Breast epithelium (tissue), 4 donors: ENCODE measurements around the gene APOL6. TPM values are rescaled to one million over a fixed set of nuclear protein-coding genes. Genes with fewer than 3 reads are reported as not detected.
A peak's percentile ranks its signal among the peaks of the same experiment; 100 is the strongest.

ENCODE experiments used
- DNase-seq, 2 donors: peaks; one replicate each; pipeline ENCODE4 v3.0.0-alpha.2; 2019; ENCODE audit warnings: low spot score in 2 of 2
- H3K27ac ChIP-seq, 2 donors: fragments of 200-600 bp; sonication (generic) in 1 of 2; one replicate each; pipeline ENCODE4 v1.5.1; 2016 to 2019; ENCODE audit warnings: mild to moderate bottlenecking in 1 of 2
- H3K27me3 ChIP-seq, 2 donors: fragments of 200-600 bp; sonication (generic) in 1 of 2; one replicate each; pipeline versions ENCODE4 v1.5.1 to v1.6.0; 2017 to 2019; ENCODE audit warnings: control low read depth in 1 of 2, mild to moderate bottlenecking in 1 of 2
- H3K36me3 ChIP-seq: fragments of 200-600 bp; one replicate; pipeline ENCODE4 v1.5.1; 2019
- H3K4me1 ChIP-seq, 2 donors: fragments of 200-600 bp; sonication (generic); one replicate each; pipeline ENCODE4 v1.5.1; 2016 to 2019; ENCODE audit warnings: control low read depth in 1 of 2
- H3K4me3 ChIP-seq, 3 donors: fragments of 200-600 bp; sonication (generic); 1 replicate in 2 of 3; 2 replicates in 1 of 3; pipeline ENCODE4 v1.5.1; 2016 to 2019; ENCODE audit warnings: mild to moderate bottlenecking in 3 of 3, moderate library complexity in 2 of 3
- H3K9me3 ChIP-seq, 2 donors: fragments of 200-600 bp; sonication (generic) in 1 of 2; one replicate each; pipeline ENCODE4 v1.5.1; 2016 to 2019; ENCODE audit warnings: control low read depth in 1 of 2
- POLR2A ChIP-seq: fragments of 450-650 bp; IDR thresholded peaks from one replicate; pipeline ENCODE4 v1.6.1; 2016; ENCODE audit warnings: antibody characterized with exemption, mild to moderate bottlenecking, moderate library complexity
- POLR2AphosphoS5 ChIP-seq, 3 donors: sonication (generic); formaldehyde crosslinking; IDR thresholded peaks; one replicate each; pipeline ENCODE4 v1.6.1; 2017; ENCODE audit warnings: antibody characterized with exemption in 3 of 3
- intact Hi-C: fragments of 100-400 bp; cut with DNase I; formaldehyde crosslinking; loops from one replicate; pipeline ENCODE4 v1.15.1; 2023; ENCODE audit warnings: low total_unique reads
- total RNA-seq, 3 donors: library from RNA; depleted of rRNA; stranded (reverse); fragments of >200 nt; gene quantifications; one replicate each; pipeline ENCODE4 v1.1.0, GENCODE V29; 2016
- TF ChIP-seq, protein P1 (sequence below), 3 donors: fragments of 450-650 bp; IDR thresholded peaks; one replicate each; pipeline ENCODE4 v1.5.1; 2016 to 2017; ENCODE audit warnings: antibody characterized with exemption in 3 of 3, mild to moderate bottlenecking in 3 of 3, moderate library complexity in 3 of 3

The APOL6 gene
- total RNA-seq, 3 donors from 2014 or later = 21.2 to 59.7 (median 25.6) TPM

DNA sequence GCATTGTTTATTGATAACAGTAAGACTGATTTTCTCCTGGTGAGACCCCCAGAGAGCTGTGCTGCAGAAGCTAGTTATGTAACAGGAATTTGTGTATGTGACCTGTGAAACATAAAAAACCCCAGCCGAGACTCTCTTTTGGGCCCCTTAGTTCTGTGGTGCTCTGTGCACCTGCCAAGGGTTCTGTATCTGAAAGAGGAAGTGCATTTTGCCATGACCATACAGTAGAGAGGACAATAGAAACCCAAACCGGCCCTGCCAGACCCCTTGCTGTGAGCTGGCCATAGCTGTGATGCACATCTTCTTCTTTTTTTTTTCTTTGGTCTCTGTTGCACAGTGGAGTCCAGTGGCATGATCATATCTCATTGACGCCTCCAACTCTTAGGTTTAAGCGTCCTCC, 38.1 kb downstream of the APOL6 start:
- TF ChIP-seq, protein P1, sequence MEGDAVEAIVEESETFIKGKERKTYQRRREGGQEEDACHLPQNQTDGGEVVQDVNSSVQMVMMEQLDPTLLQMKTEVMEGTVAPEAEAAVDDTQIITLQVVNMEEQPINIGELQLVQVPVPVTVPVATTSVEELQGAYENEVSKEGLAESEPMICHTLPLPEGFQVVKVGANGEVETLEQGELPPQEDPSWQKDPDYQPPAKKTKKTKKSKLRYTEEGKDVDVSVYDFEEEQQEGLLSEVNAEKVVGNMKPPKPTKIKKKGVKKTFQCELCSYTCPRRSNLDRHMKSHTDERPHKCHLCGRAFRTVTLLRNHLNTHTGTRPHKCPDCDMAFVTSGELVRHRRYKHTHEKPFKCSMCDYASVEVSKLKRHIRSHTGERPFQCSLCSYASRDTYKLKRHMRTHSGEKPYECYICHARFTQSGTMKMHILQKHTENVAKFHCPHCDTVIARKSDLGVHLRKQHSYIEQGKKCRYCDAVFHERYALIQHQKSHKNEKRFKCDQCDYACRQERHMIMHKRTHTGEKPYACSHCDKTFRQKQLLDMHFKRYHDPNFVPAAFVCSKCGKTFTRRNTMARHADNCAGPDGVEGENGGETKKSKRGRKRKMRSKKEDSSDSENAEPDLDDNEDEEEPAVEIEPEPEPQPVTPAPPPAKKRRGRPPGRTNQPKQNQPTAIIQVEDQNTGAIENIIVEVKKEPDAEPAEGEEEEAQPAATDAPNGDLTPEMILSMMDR (IDR thresholded peaks at IDR 0.05) = no peak
- no peak for TF ChIP-seq POLR2AphosphoS5 (IDR thresholded peaks at IDR 0.05)
- TF ChIP-seq POLR2A = no peak
- Histone ChIP-seq H3K27ac (no peak overlapping the region), H3K36me3 (no peaks in the 10 kb centered on the region), H3K4me1 (no peaks in the 10 kb centered on the region), H3K4me3 (no peak overlapping the region), H3K9me3 (peaks cover 0 to 4% of the 10 kb centered on the region in 2 donors), H3K27me3 (no peaks in the 10 kb centered on the region)
- intact Hi-C loops = no loop called here
- DNase-seq = no peak

DNA sequence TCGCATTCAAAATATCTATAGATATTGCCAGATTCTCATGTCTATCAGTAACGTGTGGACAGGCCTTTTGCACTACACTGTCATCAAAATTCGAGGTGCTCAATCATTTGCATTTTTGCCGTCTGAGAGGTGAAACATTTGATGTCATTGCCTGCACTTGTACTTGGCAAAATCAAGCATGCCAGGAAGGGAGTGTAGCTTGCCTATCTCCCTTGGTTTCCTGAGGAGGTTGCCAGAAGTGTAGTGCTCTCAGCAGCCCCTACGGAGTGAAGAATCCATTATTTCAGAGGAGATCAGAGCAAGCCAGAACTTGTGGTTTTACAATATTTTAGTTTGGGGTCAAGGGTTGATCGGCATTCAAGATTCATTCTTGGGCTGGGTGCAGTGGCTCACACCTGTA, 39.2 kb downstream of the APOL6 start:
- TF ChIP-seq POLR2A (no peak), POLR2AphosphoS5 (IDR thresholded peaks at IDR 0.05) (no peak)
- TF ChIP-seq, protein P1 (IDR thresholded peaks at IDR 0.05) = no peak
- Histone ChIP-seq H3K4me3 (no peak overlapping the region), H3K27ac (no peak overlapping the region), H3K27me3 (no peaks in the 10 kb centered on the region), H3K36me3 (no peaks in the 10 kb centered on the region), H3K4me1 (no peaks in the 10 kb centered on the region), H3K9me3 (no peaks in the 10 kb centered on the region)
- DNase-seq = no peak
- intact Hi-C loops = no loop called here

DNA sequence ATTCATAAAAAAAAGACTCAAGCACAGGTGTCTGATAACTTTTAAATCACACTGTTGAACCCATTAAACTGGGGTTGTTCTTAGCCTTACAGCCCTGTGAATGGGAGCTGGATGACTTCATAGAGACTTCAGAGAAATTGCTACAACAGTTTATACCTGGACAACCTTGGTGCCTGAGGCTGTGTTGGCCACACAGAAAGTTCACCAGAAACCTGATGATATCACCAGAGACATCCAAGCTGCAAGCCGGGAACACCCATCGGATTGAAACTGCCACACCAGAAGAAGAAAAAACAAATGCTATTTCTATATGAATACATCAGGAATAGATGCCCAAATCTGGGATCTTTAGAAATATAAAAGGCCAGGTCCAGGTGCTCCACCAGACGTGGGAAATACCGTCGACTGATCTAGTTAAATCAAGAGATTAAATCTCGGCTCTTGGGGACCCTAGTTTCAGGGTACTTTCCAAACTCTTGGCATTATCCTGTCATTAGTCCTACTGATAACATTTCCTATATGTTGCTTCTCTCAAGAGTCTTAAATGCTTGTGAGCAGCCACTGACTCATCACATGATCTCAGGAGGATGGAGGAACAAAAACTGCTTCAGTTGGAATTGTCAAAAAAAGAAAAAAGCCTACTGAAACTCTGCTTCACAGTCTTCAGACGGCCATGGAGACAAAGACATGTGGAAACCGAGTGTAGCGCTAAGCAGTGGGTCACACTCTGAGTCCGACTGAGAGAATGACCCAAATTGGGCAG, 40.8 kb downstream of the APOL6 start:
- no peak overlapping the region for H3K27ac ChIP-seq
- no peaks in the 10 kb centered on the region for H3K4me1 ChIP-seq
- no peak overlapping the region for H3K4me3 ChIP-seq
- no peak for TF ChIP-seq POLR2AphosphoS5 (IDR thresholded peaks at IDR 0.05)
- peak in 1 of 2 donors; percentile 55 for DNase-seq
- intact Hi-C loops = no loop called here
- no peaks in the 10 kb centered on the region for H3K9me3 ChIP-seq
- H3K27me3 ChIP-seq = no peaks in the 10 kb centered on the region
- H3K36me3 ChIP-seq = no peaks in the 10 kb centered on the region

DNA sequence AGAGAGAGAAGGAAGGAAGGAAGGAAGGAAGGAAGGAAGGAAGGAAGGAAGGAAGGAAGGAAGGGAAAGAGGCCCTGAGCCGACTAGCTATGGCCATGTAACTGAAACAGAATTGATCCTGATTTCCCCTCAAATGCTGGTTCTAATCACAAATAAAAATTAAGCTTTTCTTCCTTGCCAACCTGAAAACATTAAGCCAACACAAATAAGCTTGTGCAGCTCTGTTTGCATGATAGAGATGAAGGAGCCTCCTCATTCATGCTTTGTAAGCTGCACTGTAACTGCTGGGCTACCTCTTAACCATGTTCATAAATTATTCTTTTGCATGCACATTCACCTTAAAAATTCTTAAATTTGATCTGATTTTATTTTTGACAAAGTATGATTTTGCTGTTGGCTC, 41.8 kb downstream of the APOL6 start:
- TF ChIP-seq, protein P1 (IDR thresholded peaks at IDR 0.05) = no peak
- no peak for TF ChIP-seq POLR2A
- no peak overlapping the region for H3K27ac ChIP-seq
- no peaks in the 10 kb centered on the region for H3K9me3 ChIP-seq
- DNase-seq = no peak
- H3K4me3 ChIP-seq = no peak overlapping the region
- H3K4me1 ChIP-seq = no peaks in the 10 kb centered on the region
- intact Hi-C loops = no loop called here
- H3K27me3 ChIP-seq = no peaks in the 10 kb centered on the region
- H3K36me3 ChIP-seq = no peaks in the 10 kb centered on the region

DNA sequence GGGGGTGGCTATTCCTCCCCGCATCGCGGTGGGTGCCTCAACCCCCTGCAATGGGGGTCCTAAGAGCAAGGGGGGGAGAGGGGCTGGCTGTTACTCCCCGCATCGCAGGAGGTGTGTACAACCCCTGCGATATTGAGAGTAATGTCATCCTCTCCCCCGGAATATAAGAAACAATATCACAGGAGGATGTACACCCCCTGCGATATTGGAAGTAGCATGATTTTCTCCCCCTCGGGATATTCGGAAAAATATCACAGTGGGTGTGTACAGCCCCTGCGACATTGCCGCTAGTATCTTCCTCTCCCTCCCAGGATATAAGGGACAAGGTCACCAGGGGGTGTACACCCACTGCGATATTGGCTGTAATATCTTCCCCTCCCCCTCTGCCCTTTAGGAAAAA, 47.0 kb downstream of the APOL6 start:
- H3K4me1 ChIP-seq = no peaks in the 10 kb centered on the region
- H3K36me3 ChIP-seq = no peaks in the 10 kb centered on the region
- no peak for DNase-seq
- no peak overlapping the region for H3K27ac ChIP-seq
- TF ChIP-seq, protein P1 (IDR thresholded peaks at IDR 0.05) = no peak
- TF ChIP-seq POLR2AphosphoS5 (IDR thresholded peaks at IDR 0.05) (no peak), POLR2A (no peak)
- H3K9me3 ChIP-seq = no peaks in the 10 kb centered on the region
- no peak overlapping the region for H3K4me3 ChIP-seq
- H3K27me3 ChIP-seq = no peaks in the 10 kb centered on the region
- intact Hi-C loops = no loop called here
